H1 (cell line): ENCODE measurements around the gene SEMA3E. TPM values are rescaled to one million over a fixed set of nuclear protein-coding genes. Genes with fewer than 3 reads are reported as not detected.

ENCODE experiments used
- CTCF ChIA-PET: fragments of 300-600 bp; sonication (Branson Sonifier 250); formaldehyde crosslinking; loops from one replicate; lab custom pipeline; 2021; ENCODE audit not compliant: partially characterized antibody; lab: Charles Lee
- POLR2A ChIA-PET: fragments of 300-600 bp; sonication (Branson Sonifier 250); formaldehyde crosslinking; loops from one replicate; lab custom pipeline; 2021; ENCODE audit warnings: inconsistent platforms; ENCODE audit not compliant: partially characterized antibody; lab: Charles Lee
- DNase-seq, 2 experiments: peaks; one replicate each; pipeline versions ENCODE4 v3.0.0 to v3.0.0-alpha.2; 2010 to 2022; ENCODE audit warnings: low spot score in 2 of 2, low read depth in 1 of 2, mixed read lengths in 1 of 2
- FAIRE-seq: peaks from 2 replicates; lab custom pipeline; 2011; peaks lifted over from hg19 to GRCh38; lab: Jason Lieb, UNC
- H2AFZ ChIP-seq: 2 replicates; pipeline ENCODE4 v1.8.1; 2012; ENCODE audit warnings: low read length, inconsistent platforms
- H2AK5ac ChIP-seq: 2 replicates; pipeline ENCODE4 v1.6.1; 2013; ENCODE audit warnings: low read depth, low read length
- H2BK120ac ChIP-seq: replicated peaks from 2 replicates; pipeline ENCODE3; 2013; ENCODE audit warnings: low read depth, low read length, inconsistent platforms
- H2BK12ac ChIP-seq: 2 replicates; pipeline ENCODE4 v1.6.1; 2013; ENCODE audit warnings: low read depth, low read length
- H2BK15ac ChIP-seq: 2 replicates; pipeline ENCODE4 v1.6.1; 2013; ENCODE audit warnings: low read length
- H2BK20ac ChIP-seq: 2 replicates; pipeline ENCODE4 v1.6.1; 2013; ENCODE audit warnings: low read length
- H2BK5ac ChIP-seq: 2 replicates; pipeline ENCODE4 v1.6.1; 2013; ENCODE audit warnings: low read depth, low read length
- H3K14ac ChIP-seq: 2 replicates; pipeline ENCODE4 v1.6.1; 2013; ENCODE audit warnings: inconsistent platforms; ENCODE audit not compliant: insufficient read length
- H3K18ac ChIP-seq: 2 replicates; pipeline ENCODE4 v1.6.1; 2013; ENCODE audit warnings: low read length; ENCODE audit errors: extremely low read depth
- H3K23ac ChIP-seq: 2 replicates; pipeline ENCODE4 v1.6.1; 2013; ENCODE audit warnings: inconsistent platforms; ENCODE audit not compliant: insufficient read length
- H3K23me2 ChIP-seq: 2 replicates; pipeline ENCODE4 v1.6.1; 2013; ENCODE audit warnings: low read depth, low read length
- H3K27ac ChIP-seq: 2 replicates; pipeline ENCODE4 v1.6.1; 2011; ENCODE audit warnings: low read depth, low read length, inconsistent platforms
- H3K27me3 ChIP-seq, 4 experiments: replicated peaks in 1 of 4; 1 replicate in 1 of 4; 2 replicates in 3 of 4; pipeline versions ENCODE4 v1.6.1 to v1.8.1; 2011 to 2013; ENCODE audit warnings: low read length in 3 of 4, mild to moderate bottlenecking in 3 of 4, inconsistent platforms in 2 of 4, mixed read lengths in 2 of 4, moderate library complexity in 1 of 4; ENCODE audit not compliant: control insufficient read depth in 3 of 4, insufficient read depth in 3 of 4; ENCODE audit errors: extremely low read depth in 1 of 4
- H3K36me3 ChIP-seq, 4 experiments: 2 replicates each; pipeline versions ENCODE4 v1.6.1 to v1.8.1; 2011 to 2013; ENCODE audit warnings: mild to moderate bottlenecking in 4 of 4, low read length in 3 of 4, moderate library complexity in 2 of 4, control low read depth in 1 of 4, inconsistent platforms in 1 of 4; ENCODE audit not compliant: insufficient read depth in 4 of 4, control insufficient read depth in 2 of 4
- H3K4ac ChIP-seq: replicated peaks from 2 replicates; pipeline ENCODE3; 2013; ENCODE audit warnings: low read length, low read depth, mixed read lengths, inconsistent platforms; ENCODE audit not compliant: insufficient read length
- H3K4me1 ChIP-seq, 4 experiments: replicated peaks in 1 of 4; 1 replicate in 1 of 4; 2 replicates in 3 of 4; pipeline versions ENCODE4 v1.6.1 to v1.8.1; 2011 to 2013; ENCODE audit warnings: low read length in 3 of 4, inconsistent platforms in 2 of 4, mixed read lengths in 1 of 4; ENCODE audit not compliant: insufficient read depth in 4 of 4, control insufficient read depth in 3 of 4
- H3K4me2 ChIP-seq, 2 experiments: 2 replicates each; pipeline versions ENCODE4 v1.6.1 to v1.8.1; 2011 to 2013; ENCODE audit warnings: low read depth in 2 of 2, low read length in 2 of 2, control low read depth in 1 of 2, inconsistent platforms in 1 of 2, mild to moderate bottlenecking in 1 of 2; ENCODE audit not compliant: insufficient read depth in 1 of 2
- H3K4me3 ChIP-seq, 4 experiments: fragments of 200-600, 300-600 bp in 1 of 4; sonication (generic), shearing (Covaris generic), sonication (Bioruptor Twin) in 1 of 4; 2 replicates each; pipeline versions ENCODE4 v1.5.1 to v1.8.1; 2011 to 2016; ENCODE audit warnings: low read length in 4 of 4, low read depth in 3 of 4, control low read depth in 2 of 4, inconsistent platforms in 2 of 4, mild to moderate bottlenecking in 2 of 4, mixed read lengths in 1 of 4, moderate library complexity in 1 of 4; ENCODE audit not compliant: insufficient read depth in 2 of 4; ENCODE audit errors: extremely low read depth in 1 of 4
- H3K56ac ChIP-seq: replicated peaks from 2 replicates; pipeline ENCODE3; 2013; ENCODE audit warnings: low read depth, mild to moderate bottlenecking, mixed read lengths, low read length, inconsistent platforms; ENCODE audit not compliant: insufficient read length
- H3K79me1 ChIP-seq: 2 replicates; pipeline ENCODE4 v1.6.1; 2013; ENCODE audit warnings: low read depth, low read length, control low read depth
- H3K79me2 ChIP-seq, 2 experiments: 2 replicates each; pipeline versions ENCODE4 v1.6.1 to v1.8.1; 2012 to 2013; ENCODE audit warnings: low read length in 2 of 2, mild to moderate bottlenecking in 2 of 2, inconsistent platforms in 1 of 2; ENCODE audit not compliant: insufficient read depth in 2 of 2, control insufficient read depth in 1 of 2
- H3K9ac ChIP-seq, 4 experiments: replicated peaks in 1 of 4; 1 replicate in 1 of 4; 2 replicates in 3 of 4; pipeline versions ENCODE4 v1.6.1 to v1.8.1; 2011 to 2013; ENCODE audit warnings: low read depth in 3 of 4, low read length in 3 of 4, control low read depth in 2 of 4, mild to moderate bottlenecking in 2 of 4, moderate library complexity in 2 of 4, inconsistent platforms in 1 of 4; ENCODE audit errors: extremely low read depth in 1 of 4
- H3K9me3 ChIP-seq, 2 experiments: 2 replicates each; pipeline versions ENCODE4 v1.6.1 to v1.8.1; 2012 to 2013; ENCODE audit warnings: mild to moderate bottlenecking in 2 of 2, moderate library complexity in 2 of 2, control low read depth in 1 of 2, inconsistent platforms in 1 of 2, low read depth in 1 of 2, low read length in 1 of 2, mixed read lengths in 1 of 2; ENCODE audit not compliant: insufficient read depth in 2 of 2
- H4K20me1 ChIP-seq, 2 experiments: replicated peaks in 1 of 2; 2 replicates each; pipeline versions ENCODE3 to v1.8.1; 2011 to 2013; ENCODE audit warnings: inconsistent platforms in 2 of 2, low read length in 2 of 2, mild to moderate bottlenecking in 1 of 2; ENCODE audit not compliant: insufficient read depth in 2 of 2, control insufficient read depth in 1 of 2
- H4K5ac ChIP-seq: 2 replicates; pipeline ENCODE4 v1.6.1; 2013; ENCODE audit warnings: low read length, low read depth, mixed read lengths, inconsistent platforms; ENCODE audit not compliant: insufficient read length
- H4K8ac ChIP-seq: 2 replicates; pipeline ENCODE4 v1.8.0; 2013; ENCODE audit warnings: mild to moderate bottlenecking, moderate library complexity, low read length, inconsistent platforms; ENCODE audit not compliant: insufficient read depth; ENCODE audit errors: extremely low read depth
- H4K91ac ChIP-seq: replicated peaks from 2 replicates; pipeline ENCODE3; 2013; ENCODE audit warnings: low read length, mixed read lengths, inconsistent platforms; ENCODE audit not compliant: insufficient read length
- ASH2L ChIP-seq: fragments of 200-600, 300-600 bp; sonication (generic); IDR thresholded peaks from one replicate; pipeline ENCODE4 v1.7.1; 2017; ENCODE audit warnings: low read length
- CEBPB ChIP-seq: IDR thresholded peaks from 2 replicates; pipeline ENCODE4 v1.6.1; 2012; ENCODE audit warnings: low read depth, low read length
- CTCF ChIP-seq, 3 experiments: IDR thresholded peaks; 1 replicate in 2 of 3; 2 replicates in 1 of 3; pipeline versions ENCODE4 v1.5.1 to v1.6.1; 2011; ENCODE audit warnings: low read length in 3 of 3, mild to moderate bottlenecking in 3 of 3, inconsistent platforms in 2 of 3, low read depth in 1 of 3, moderate library complexity in 1 of 3; ENCODE audit not compliant: insufficient read depth in 1 of 3; ENCODE audit errors: control extremely low read depth in 1 of 3
- HDAC2 ChIP-seq, 2 experiments: fragments of 300-600 bp in 1 of 2; sonication (generic) in 1 of 2; IDR thresholded peaks; 2 replicates each; pipeline ENCODE4 v1.6.1; 2011 to 2012; ENCODE audit warnings: low read depth in 2 of 2, low read length in 2 of 2, mild to moderate bottlenecking in 2 of 2, moderate library complexity in 2 of 2, borderline replicate concordance in 1 of 2, inconsistent platforms in 1 of 2
- NANOG ChIP-seq: IDR thresholded peaks from 2 replicates; pipeline ENCODE4 v1.6.1; 2011; ENCODE audit warnings: low read length, low read depth, mild to moderate bottlenecking, inconsistent platforms; ENCODE audit not compliant: insufficient read depth, poor library complexity, severe bottlenecking
- SAP30 ChIP-seq: fragments of 300-600 bp; sonication (generic); IDR thresholded peaks from 2 replicates; pipeline ENCODE4 v1.7.1; 2012; ENCODE audit warnings: low read length, moderate library complexity, mild to moderate bottlenecking, inconsistent platforms; ENCODE audit not compliant: insufficient read depth, insufficient replicate concordance
- TAF7 ChIP-seq: optimal IDR thresholded peaks from 2 replicates; pipeline ENCODE3; 2011; ENCODE audit warnings: low read depth, mild to moderate bottlenecking, inconsistent platforms, low read length, moderate library complexity, borderline replicate concordance
- WGBS, 2 experiments: shearing (Covaris generic) in 1 of 2; methylation state at CpG; one replicate each; pipeline versions ENCODE4 v1.1.6 to v1.1.7; 2013 to 2015; ENCODE audit warnings: low lambda C conversion rate in 2 of 2, mixed read lengths in 2 of 2, inconsistent platforms in 1 of 2, low coverage in 1 of 2, missing lambda C conversion rate in 1 of 2; ENCODE audit not compliant: insufficient replicate concordance in 2 of 2, insufficient coverage in 1 of 2, insufficient read length in 1 of 2; ENCODE audit errors: extremely low coverage in 1 of 2, missing lambda C conversion rate in 1 of 2; 5-methylcytosine and 5-hydroxymethylcytosine counted together
- polyA plus RNA-seq, 7 experiments: library from polyadenylated mRNA; depleted of rRNA in 3 of 7; stranded (reverse) in 5 of 7; unstranded in 2 of 7; fragments of >200 nt in 5 of 7; fragments of 200-250 nt in 2 of 7; gene quantifications; 1 replicate in 5 of 7; 2 replicates in 1 of 7; 4 replicates in 1 of 7; pipeline versions ENCODE4 v1.2.1 to v1.2.3, GENCODE V29; 2011 to 2013; ENCODE audit warnings: missing spikeins in 2 of 7, mixed read lengths in 2 of 7
- total RNA-seq: library from RNA; stranded (reverse); fragmentation: NEBNext Ultra II Directional; extraction: Animal tissue kit (Norgen Biotek cat#: 25700); gene quantifications from 2 replicates; pipeline ENCODE4 v1.2.1, GENCODE V29; 2021

SEMA3E gene
- total and polyA plus RNA-seq, 2 of the 8 experiments (the other 6 are each of a cell fraction or from before 2014, with no cell fraction given), result 0.93 to 0.94 TPM

DNA sequence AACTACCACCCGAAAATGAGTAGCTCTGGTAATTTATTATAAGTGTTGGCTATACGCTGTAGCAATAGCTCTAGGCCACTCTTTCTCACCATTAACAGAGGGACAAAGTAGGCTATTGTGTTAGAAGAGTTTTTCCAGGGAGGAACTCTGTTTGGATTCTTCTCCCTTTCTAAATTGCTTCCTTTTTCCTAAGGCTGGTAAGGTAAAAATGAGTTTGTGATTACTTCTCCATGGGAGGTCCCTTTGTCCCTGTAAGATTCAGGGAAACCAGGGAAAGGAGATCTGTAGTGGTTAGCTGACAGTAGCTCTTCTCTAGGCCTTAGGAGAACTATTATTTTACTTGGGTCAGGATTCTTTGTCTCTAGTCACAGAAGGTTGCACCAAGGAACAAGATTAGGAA, 23.2 kb upstream of the SEMA3E start:
- POLR2A ChIA-PET, result interaction anchor here (2.1 kb wide), 1 partner anchor 12 kb away, joined by 8 read pairs; no protein-coding TSS in a partner anchor
- H3K23me2 ChIP-seq, result no peaks in the 10 kb centered on the region
- H4K20me1 ChIP-seq, result no peaks in the 10 kb centered on the region
- FAIRE-seq, result peak; percentile 66
- 71% methylated on average over 2 of the region's 2 CpGs; no CpG with 5 or more reads in 1 of the 2 experiments for WGBS, 2 experiments
- H3K4me2 ChIP-seq, result no peak overlapping the region
- H3K56ac ChIP-seq, result no peak overlapping the region
- no peak overlapping the region for H4K91ac ChIP-seq
- H3K79me1 ChIP-seq, result no peaks in the 10 kb centered on the region
- no peak for DNase-seq
- no peak overlapping the region for H3K4me3 ChIP-seq
- CTCF ChIA-PET, result interaction anchor here (0.7 to 1.4 kb wide), 2 partner anchors 11 to 124 kb away, joined by 3 to 5 read pairs; no protein-coding TSS in a partner anchor
- TF ChIP-seq CTCF (IDR thresholded peaks at IDR 0.05; ENCODE audit: control extremely low read depth in 1 of 3, insufficient read depth in 1 of 3, low read depth in 1 of 3, low read length in 3 of 3), result no peak
- TF ChIP-seq ASH2L, result no peak
- no peak for TF ChIP-seq SAP30
- TF ChIP-seq HDAC2 (IDR thresholded peaks at IDR 0.05; ENCODE audit: borderline replicate concordance in 1 of 2, low read depth in 2 of 2, low read length in 2 of 2), result 0 out of 4 replicates have a peak, but pooled peaks of 1 of the 2 experiments have one; percentile 22
- no peak for TF ChIP-seq CEBPB
- peak; percentile 46 for TF ChIP-seq NANOG
- TF ChIP-seq TAF7, result no peak
- H2BK5ac ChIP-seq, result no peak overlapping the region
- H3K9me3 ChIP-seq, result no peaks in the 10 kb centered on the region
- no peak overlapping the region for H3K23ac ChIP-seq
- no peak overlapping the region for H4K5ac ChIP-seq
- H3K79me2 ChIP-seq, result no peaks in the 10 kb centered on the region
- no peaks in the 10 kb centered on the region for H3K27me3 ChIP-seq
- H2BK20ac ChIP-seq, result no peak overlapping the region
- no peak overlapping the region for H2AFZ ChIP-seq
- peaks cover 0 to 8% (median 3%) of the 10 kb centered on the region in 4 experiments; a peak in 4 of 7 replicates for H3K4me1 ChIP-seq
- H2AK5ac ChIP-seq, result no peak overlapping the region
- no peak overlapping the region for H3K4ac ChIP-seq
- no peak overlapping the region for H2BK12ac ChIP-seq
- no peaks in the 10 kb centered on the region for H3K36me3 ChIP-seq
- no peak overlapping the region for H4K8ac ChIP-seq
- no peak overlapping the region for H2BK15ac ChIP-seq
- H3K27ac ChIP-seq, result no peak overlapping the region
- no peak overlapping the region for H3K18ac ChIP-seq
- H3K14ac ChIP-seq, result no peak overlapping the region
- no peak overlapping the region for H2BK120ac ChIP-seq
- H3K9ac ChIP-seq, result no peak overlapping the region
